Measurements from ENCODE around the gene LENG8. TPM values are rescaled to one million over a fixed set of nuclear protein-coding genes. Genes with fewer than 3 reads are reported as not detected.
"Not testable (repeated sequence)": the region's sequence is repeated elsewhere in the genome, so short reads cannot be mapped to it uniquely, and the experiment has no call there.

LENG8 gene
- total RNA-seq, 1 experiment from 2014 or later: 148 TPM

DNA sequence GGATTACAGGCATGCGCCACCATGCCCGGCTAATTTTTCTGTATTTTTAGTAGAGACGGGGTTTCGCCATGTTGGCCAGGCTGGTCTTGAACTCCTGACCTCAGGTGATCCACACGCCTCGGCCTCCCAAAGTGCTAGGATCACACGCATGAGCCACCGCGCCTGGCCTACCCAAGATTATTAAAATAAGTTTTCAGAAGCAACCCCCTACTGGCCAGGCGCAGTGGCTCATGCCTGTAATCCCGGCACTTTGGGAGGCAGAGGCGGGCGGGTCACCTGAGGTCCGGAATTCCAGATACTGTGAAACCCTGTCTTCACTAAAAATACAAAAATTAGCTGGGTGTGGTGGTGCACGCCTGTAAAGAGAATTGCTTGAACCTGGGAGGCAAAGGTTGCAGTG is 2.6 kb upstream of the LENG8 start:
- H3K27me3 ChIP-seq (ENCODE audit: insufficient read depth, low read length); H3K4me1 ChIP-seq (ENCODE audit: insufficient read depth, low read length); H3K27me3 Mint-ChIP-seq (ENCODE audit: low read depth); H2AK5ac ChIP-seq (ENCODE audit: insufficient read length, low read length); H3K4me2 ChIP-seq (ENCODE audit: insufficient read depth, insufficient read length, low read length); H3K27ac ChIP-seq (ENCODE audit: insufficient read length, low read depth, low read length); H3K27ac Mint-ChIP-seq; H4K91ac ChIP-seq (ENCODE audit: insufficient read length, low read depth, low read length); H2BK12ac ChIP-seq (ENCODE audit: insufficient read length, low read depth, low read length); H3T11ph ChIP-seq (ENCODE audit: low read length); H4K20me1 ChIP-seq (ENCODE audit: control insufficient read depth, insufficient read depth, insufficient read length); H3K79me1 ChIP-seq (ENCODE audit: insufficient read depth, low read depth, low read length, poor library complexity, severe bottlenecking); H2AFZ ChIP-seq (ENCODE audit: low read length); H3K18ac ChIP-seq (ENCODE audit: insufficient read length, low read depth, low read length); H3K14ac ChIP-seq (ENCODE audit: insufficient read depth, low read length); H2BK15ac ChIP-seq (ENCODE audit: low read depth, low read length); H2BK120ac ChIP-seq (ENCODE audit: low read depth, low read length, poor library complexity, severe bottlenecking); H3K4ac ChIP-seq (ENCODE audit: low read depth, low read length); H3K23me2 ChIP-seq (ENCODE audit: insufficient read length, low read depth, low read length, poor library complexity, severe bottlenecking); H2BK20ac ChIP-seq (ENCODE audit: low read depth, low read length, poor library complexity, severe bottlenecking); H3K9me3 ChIP-seq (ENCODE audit: control insufficient read depth, low read depth, low read length); H3K9me3 Mint-ChIP-seq; H4K5ac ChIP-seq (ENCODE audit: insufficient read length, low read depth, low read length); DNase-seq; H4K8ac ChIP-seq (replicated peaks; ENCODE audit: insufficient read length, low read depth, low read length); H2BK5ac ChIP-seq (ENCODE audit: insufficient read length, low read length); H3K4me3 Mint-ChIP-seq; H3K56ac ChIP-seq (ENCODE audit: insufficient read length, low read depth, low read length); H3K9ac ChIP-seq (ENCODE audit: extremely low read depth, insufficient read length, low read length); H3K23ac ChIP-seq (ENCODE audit: insufficient read length, low read depth, low read length): not testable (repeated sequence)
- H3K79me2 ChIP-seq (ENCODE audit: insufficient read depth, low read length): peaks cover 19% of the 10 kb centered on the region
- no CpG with 5 or more reads among the region's 15 CpGs for WGBS (ENCODE audit: extremely low coverage, insufficient read length, low lambda C conversion rate)
- Mint-ChIP-seq H3K36me3 (ENCODE audit: insufficient read depth in 1 of 3, low read depth in 3 of 3) (peaks cover 19 to 44% (median 27%) of the 10 kb centered on the region in 3 experiments), H3K4me1 (peaks cover 16 to 28% of the 10 kb centered on the region in 2 experiments)
- TF ChIP-seq, protein P1, sequence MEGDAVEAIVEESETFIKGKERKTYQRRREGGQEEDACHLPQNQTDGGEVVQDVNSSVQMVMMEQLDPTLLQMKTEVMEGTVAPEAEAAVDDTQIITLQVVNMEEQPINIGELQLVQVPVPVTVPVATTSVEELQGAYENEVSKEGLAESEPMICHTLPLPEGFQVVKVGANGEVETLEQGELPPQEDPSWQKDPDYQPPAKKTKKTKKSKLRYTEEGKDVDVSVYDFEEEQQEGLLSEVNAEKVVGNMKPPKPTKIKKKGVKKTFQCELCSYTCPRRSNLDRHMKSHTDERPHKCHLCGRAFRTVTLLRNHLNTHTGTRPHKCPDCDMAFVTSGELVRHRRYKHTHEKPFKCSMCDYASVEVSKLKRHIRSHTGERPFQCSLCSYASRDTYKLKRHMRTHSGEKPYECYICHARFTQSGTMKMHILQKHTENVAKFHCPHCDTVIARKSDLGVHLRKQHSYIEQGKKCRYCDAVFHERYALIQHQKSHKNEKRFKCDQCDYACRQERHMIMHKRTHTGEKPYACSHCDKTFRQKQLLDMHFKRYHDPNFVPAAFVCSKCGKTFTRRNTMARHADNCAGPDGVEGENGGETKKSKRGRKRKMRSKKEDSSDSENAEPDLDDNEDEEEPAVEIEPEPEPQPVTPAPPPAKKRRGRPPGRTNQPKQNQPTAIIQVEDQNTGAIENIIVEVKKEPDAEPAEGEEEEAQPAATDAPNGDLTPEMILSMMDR (conservative IDR thresholded peaks at IDR 0.05): 0 out of 3 replicates have a peak, but pooled peaks have one; percentile 19

All from H9 (cell line).